Stimulated activated CD8-positive, alpha-beta memory T cell treated with anti-CD3 and anti-CD28 coated beads, Interleukin-15, amount 100 ng/mL, for 24 hours (primary cell): ENCODE data around the gene SHROOM3.
"Not testable (repeated sequence)": the region's sequence is repeated elsewhere in the genome, so short reads cannot be mapped to it uniquely, and the experiment has no call there.

Experiments
- DNase-seq: peaks from one replicate; pipeline ENCODE4 v3.0.0-alpha.2; 2020; ENCODE audit warnings: low read depth

Gene SHROOM3

GRCh38 chr4:76445911-76446310 is 10.9 kb downstream of the SHROOM3 start:
- no peak for DNase-seq

- DNase-seq: no peak
Observed at GRCh38 chr4:76447393-76447851, 12.4 kb downstream of the SHROOM3 start.

- no peak for DNase-seq
Observed at GRCh38 chr4:76448211-76448610, 13.2 kb downstream of the SHROOM3 start.

- no peak for DNase-seq
Observed at GRCh38 chr4:76449362-76449767, 14.3 kb downstream of the SHROOM3 start.

GRCh38 chr4:76449833-76450232 is 14.8 kb downstream of the SHROOM3 start:
- no peak for DNase-seq

- DNase-seq: no peak
Observed at GRCh38 chr4:76453232-76453631, 18.2 kb downstream of the SHROOM3 start.

- DNase-seq: not testable (repeated sequence)
Observed at GRCh38 chr4:76454073-76454472, 19.0 kb downstream of the SHROOM3 start.

- DNase-seq: no peak
Observed at GRCh38 chr4:76457885-76458284, 22.9 kb downstream of the SHROOM3 start.

GRCh38 chr4:76458297-76458696 is 23.3 kb downstream of the SHROOM3 start:
- no peak for DNase-seq

- no peak for DNase-seq
Observed at GRCh38 chr4:76458825-76459224, 23.8 kb downstream of the SHROOM3 start.

GRCh38 chr4:76459291-76459723 is 24.3 kb downstream of the SHROOM3 start:
- DNase-seq: no peak

- no peak for DNase-seq
Observed at GRCh38 chr4:76463568-76463967, 28.5 kb downstream of the SHROOM3 start.

- DNase-seq: no peak
Observed at GRCh38 chr4:76470064-76470463, 35.0 kb downstream of the SHROOM3 start.

- DNase-seq: no peak
Observed at GRCh38 chr4:76470532-76470931, 35.5 kb downstream of the SHROOM3 start.

GRCh38 chr4:76476571-76476970 is 41.5 kb downstream of the SHROOM3 start:
- no peak for DNase-seq

- DNase-seq: no peak
Observed at GRCh38 chr4:76484654-76485053, 49.6 kb downstream of the SHROOM3 start.

GRCh38 chr4:76485450-76485849 is 50.4 kb downstream of the SHROOM3 start:
- no peak for DNase-seq

- no peak for DNase-seq
Observed at GRCh38 chr4:76486588-76487276, 51.7 kb downstream of the SHROOM3 start.

GRCh38 chr4:76487621-76488020 is 52.6 kb downstream of the SHROOM3 start:
- DNase-seq: no peak

- no peak for DNase-seq
Observed at GRCh38 chr4:76488455-76488854, 53.4 kb downstream of the SHROOM3 start.

GRCh38 chr4:76488888-76489685 is 54.1 kb downstream of the SHROOM3 start:
- DNase-seq: no peak

- DNase-seq: no peak
Observed at GRCh38 chr4:76489686-76490161, 54.7 kb downstream of the SHROOM3 start.

- no peak for DNase-seq
Observed at GRCh38 chr4:76492055-76492454, 57.0 kb downstream of the SHROOM3 start.
